CD4-positive, CD25-positive, alpha-beta regulatory T cell (primary cell): ENCODE results near the gene VSIG10L. TPM values are rescaled to one million over a fixed set of nuclear protein-coding genes. Genes with fewer than 3 reads are reported as not detected.

Experiments
- ATAC-seq, 2 donors: fragments of 150-1000 bp; cut with Tn5 transposase; one replicate each; pipeline ENCODE4 v1.10.0; 2021; ENCODE audit warnings: low read depth in 2 of 2, moderate number of reproducible peaks in 2 of 2, moderate library complexity in 1 of 2
- DNase-seq, 3 donors: peaks; one replicate each; pipeline versions ENCODE4 v3.0.0 to v3.0.0-alpha.2; 2012 to 2022; ENCODE audit warnings: mixed read lengths in 1 of 3
- H3K27ac ChIP-seq: one replicate; pipeline ENCODE4 v1.7.0; 2013; ENCODE audit warnings: mild to moderate bottlenecking, low read length; ENCODE audit not compliant: insufficient read depth, poor library complexity, severe bottlenecking
- H3K27me3 ChIP-seq: one replicate; pipeline ENCODE4 v1.7.0; 2013; ENCODE audit warnings: low read length; ENCODE audit not compliant: control insufficient read depth, insufficient read depth
- H3K36me3 ChIP-seq: one replicate; pipeline ENCODE4 v1.7.0; 2013; ENCODE audit warnings: mild to moderate bottlenecking, low read length, moderate library complexity; ENCODE audit not compliant: control insufficient read depth, insufficient read depth
- H3K4me1 ChIP-seq: 2 replicates; pipeline ENCODE4 v1.7.0; 2013; ENCODE audit warnings: mild to moderate bottlenecking, low read length; ENCODE audit not compliant: insufficient read depth, control insufficient read depth, poor library complexity, severe bottlenecking
- H3K4me3 ChIP-seq: one replicate; pipeline ENCODE4 v1.7.0; 2013; ENCODE audit warnings: low read depth, mild to moderate bottlenecking, low read length, moderate library complexity
- H3K9me3 ChIP-seq, 2 experiments: 1 replicate in 1 of 2; 2 replicates in 1 of 2; pipeline ENCODE4 v1.7.0; 2013; ENCODE audit warnings: low read length in 2 of 2, mild to moderate bottlenecking in 1 of 2, moderate library complexity in 1 of 2; ENCODE audit not compliant: control insufficient read depth in 2 of 2
- H3K27ac Mint-ChIP-seq, 3 donors: one replicate each; pipeline ENCODE4 v1.8.0; 2020 to 2022; ENCODE audit warnings: mild to moderate bottlenecking in 3 of 3, mixed read lengths in 3 of 3, moderate library complexity in 2 of 3
- H3K27me3 Mint-ChIP-seq: one replicate; pipeline ENCODE4 v1.8.0; 2022; ENCODE audit warnings: mild to moderate bottlenecking, mixed read lengths
- H3K36me3 Mint-ChIP-seq: one replicate; pipeline ENCODE4 v1.8.0; 2020; ENCODE audit warnings: mixed read lengths
- H3K4me1 Mint-ChIP-seq, 4 donors: one replicate each; pipeline ENCODE4 v1.8.0; 2020 to 2022; ENCODE audit warnings: mixed read lengths in 4 of 4, mild to moderate bottlenecking in 1 of 4
- H3K4me3 Mint-ChIP-seq, 4 donors: one replicate each; pipeline ENCODE4 v1.8.0; 2020 to 2022; ENCODE audit warnings: mild to moderate bottlenecking in 4 of 4, mixed read lengths in 4 of 4, moderate library complexity in 3 of 4
- H3K9me3 Mint-ChIP-seq, 7 donors: one replicate each; pipeline ENCODE4 v1.8.0; 2020 to 2022; ENCODE audit warnings: mixed read lengths in 7 of 7, mild to moderate bottlenecking in 3 of 7, moderate library complexity in 2 of 7
- polyA plus RNA-seq, 4 donors: library from polyadenylated mRNA; unstranded; fragments of 300-500 nt; fragmentation: Illumina TruSeq; gene quantifications; one replicate each; pipeline ENCODE4 v1.2.3, GENCODE V29; 2021
- total RNA-seq: library from RNA; stranded (reverse); gene quantifications from one replicate; pipeline ENCODE4 v1.2.3, GENCODE V29; 2022

The VSIG10L gene
- total and polyA plus RNA-seq, 5 donors from 2014 or later: 0.15 to 0.37 (median 0.27) TPM; not detected in 2

- Histone ChIP-seq H3K4me1 (peaks cover 52% of the 10 kb centered on the region), H3K27ac (peak within 1 kb of the TSS; percentile 84), H3K4me3 (no peak within 1 kb of the TSS), H3K36me3 (no peaks in the 10 kb centered on the region), H3K27me3 (no peaks in the 10 kb centered on the region), H3K9me3 (no peaks in the 10 kb centered on the region)
- Mint-ChIP-seq H3K4me1 (peaks cover 0 to 71% (median 43%) of the 10 kb centered on the region in 4 donors), H3K27ac (peak within 1 kb of the TSS; percentile 90 to 96 (median 94)), H3K4me3 (peak within 1 kb of the TSS; percentile 92 to 100 (median 98)), H3K9me3 (no peaks in the 10 kb centered on the region), H3K36me3 (no peaks in the 10 kb centered on the region), H3K27me3 (no peaks in the 10 kb centered on the region)
- no peak for ATAC-seq
- DNase-seq: no peak
These were observed 26.7 kb upstream of the VSIG10L start, which contains the start of gene CLDND2 for GRCh38 chr19:51368366-51369282. CLDND2 (minus strand) TSS chr19:51369003; CDS start chr19:51368577, 426 bp downstream.

GRCh38 chr19:51367565-51368365 is 25.8 kb upstream of the VSIG10L start:
- no peaks in the 10 kb centered on the region for H3K36me3 Mint-ChIP-seq
- no peaks in the 10 kb centered on the region for H3K27me3 Mint-ChIP-seq
- peak overlapping the region; percentile 92 to 100 (median 98) for H3K4me3 Mint-ChIP-seq
- Histone ChIP-seq H3K9me3 (no peaks in the 10 kb centered on the region), H3K27me3 (no peaks in the 10 kb centered on the region), H3K27ac (peak overlapping the region; percentile 84), H3K4me3 (peak overlapping the region; percentile 85), H3K36me3 (no peaks in the 10 kb centered on the region), H3K4me1 (peaks cover 46% of the 10 kb centered on the region)
- peak overlapping the region; percentile 90 to 96 (median 94) for H3K27ac Mint-ChIP-seq
- ATAC-seq (peak; percentile 82 to 84), DNase-seq (peak; percentile 92 to 99 (median 93))
- H3K4me1 Mint-ChIP-seq: peaks cover 0 to 70% (median 43%) of the 10 kb centered on the region in 4 donors
- no peaks in the 10 kb centered on the region for H3K9me3 Mint-ChIP-seq

GRCh38 chr19:51367255-51367564 is 25.3 kb upstream of the VSIG10L start:
- DNase-seq (no peak), ATAC-seq (no peak)
- H3K9me3 Mint-ChIP-seq: no peaks in the 10 kb centered on the region
- peaks cover 0 to 70% (median 43%) of the 10 kb centered on the region in 4 donors for H3K4me1 Mint-ChIP-seq
- H3K27me3 Mint-ChIP-seq: no peaks in the 10 kb centered on the region
- Histone ChIP-seq H3K27me3 (no peaks in the 10 kb centered on the region), H3K27ac (peak overlapping the region; percentile 84), H3K9me3 (no peaks in the 10 kb centered on the region), H3K36me3 (no peaks in the 10 kb centered on the region), H3K4me3 (peak overlapping the region; percentile 85), H3K4me1 (peaks cover 44% of the 10 kb centered on the region)
- H3K4me3 Mint-ChIP-seq: peak overlapping the region; percentile 92 to 100 (median 98)
- no peaks in the 10 kb centered on the region for H3K36me3 Mint-ChIP-seq
- peak overlapping the region; percentile 90 to 96 (median 94) for H3K27ac Mint-ChIP-seq

- Histone ChIP-seq H3K4me1 (peaks cover 38% of the 10 kb centered on the region), H3K9me3 (no peaks in the 10 kb centered on the region), H3K36me3 (no peaks in the 10 kb centered on the region), H3K27ac (peak overlapping the region; percentile 84), H3K27me3 (no peaks in the 10 kb centered on the region), H3K4me3 (peak overlapping the region; percentile 95)
- peak; percentile 53 to 58 for ATAC-seq
- Mint-ChIP-seq H3K9me3 (no peaks in the 10 kb centered on the region), H3K4me3 (peak overlapping the region; percentile 92 to 100 (median 98)), H3K27me3 (no peaks in the 10 kb centered on the region), H3K27ac (peak overlapping the region; percentile 94 to 98 (median 96)), H3K36me3 (no peaks in the 10 kb centered on the region), H3K4me1 (peaks cover 0 to 70% (median 43%) of the 10 kb centered on the region in 4 donors)
- DNase-seq: peak; percentile 88 to 96 (median 92)
These were observed 24.7 kb upstream of the VSIG10L start for GRCh38 chr19:51366389-51367254.

- DNase-seq: no peak
- peak within 1 kb of the TSS; percentile 92 to 100 (median 98) for H3K4me3 Mint-ChIP-seq
- Histone ChIP-seq H3K27ac (peak within 1 kb of the TSS; percentile 84), H3K27me3 (no peaks in the 10 kb centered on the region), H3K4me1 (peaks cover 38% of the 10 kb centered on the region), H3K4me3 (peak within 1 kb of the TSS; percentile 95), H3K9me3 (no peaks in the 10 kb centered on the region), H3K36me3 (no peaks in the 10 kb centered on the region)
- peak within 1 kb of the TSS; percentile 94 to 98 (median 96) for H3K27ac Mint-ChIP-seq
- no peaks in the 10 kb centered on the region for H3K36me3 Mint-ChIP-seq
- H3K4me1 Mint-ChIP-seq: peaks cover 0 to 63% (median 40%) of the 10 kb centered on the region in 4 donors
- H3K9me3 Mint-ChIP-seq: no peaks in the 10 kb centered on the region
- no peak for ATAC-seq
- no peaks in the 10 kb centered on the region for H3K27me3 Mint-ChIP-seq
These were observed 24.0 kb upstream of the VSIG10L start, which contains the start of gene ETFB for GRCh38 chr19:51365965-51366388. ETFB (minus strand) TSS chr19:51366388; CDS start chr19:51366326, 62 bp downstream.

GRCh38 chr19:51365211-51365964 is 23.4 kb upstream of the VSIG10L start:
- Mint-ChIP-seq H3K4me1 (peaks cover 0 to 59% (median 38%) of the 10 kb centered on the region in 4 donors), H3K27ac (peak overlapping the region; percentile 94 to 98 (median 96)), H3K36me3 (no peaks in the 10 kb centered on the region), H3K27me3 (no peaks in the 10 kb centered on the region), H3K4me3 (peak overlapping the region; percentile 92 to 100 (median 98)), H3K9me3 (no peaks in the 10 kb centered on the region)
- Histone ChIP-seq H3K4me3 (peak overlapping the region; percentile 95), H3K9me3 (no peaks in the 10 kb centered on the region), H3K27me3 (no peaks in the 10 kb centered on the region), H3K36me3 (no peaks in the 10 kb centered on the region), H3K27ac (peak overlapping the region; percentile 84), H3K4me1 (peaks cover 38% of the 10 kb centered on the region)
- no peak for ATAC-seq
- DNase-seq: peak in 2 of 3 donors; percentile 25 to 43
